SK-N-SH (cell line): ENCODE results near the gene AIFM3. TPM values are rescaled to one million over a fixed set of nuclear protein-coding genes. Genes with fewer than 3 reads are reported as not detected.

Experiments used
- CTCF ChIA-PET: fragments of 300-600, 350-600 bp; formaldehyde crosslinking; extraction: SDS; loops from one replicate; lab custom pipeline; 2021; lab: Yijun Ruan, JAX
- POLR2A ChIA-PET: fragments of 350-600 bp; sonication (Branson Sonifier 250); formaldehyde crosslinking; extraction: SDS; loops from one replicate; lab custom pipeline; 2020; ENCODE audit warnings: antibody characterized with exemption, inconsistent platforms; lab: Yijun Ruan, JAX
- DNase-seq: peaks from one replicate; pipeline ENCODE4 v3.0.0; 2012
- H2AFZ ChIP-seq: fragments of 200-600 bp; sonication (generic); 2 replicates; pipeline ENCODE4 v1.8.1; 2016; ENCODE audit warnings: antibody characterized with exemption, mild to moderate bottlenecking, low read depth
- H3F3A ChIP-seq: fragments of 200-600 bp; sonication (generic); replicated peaks from 2 replicates; pipeline ENCODE3; 2016; ENCODE audit warnings: antibody characterized with exemption, mild to moderate bottlenecking; ENCODE audit not compliant: insufficient read depth
- H3K27ac ChIP-seq, 2 experiments: fragments of 200-500 bp in 1 of 2; fragments of 200-600 bp in 1 of 2; sonication (Bioruptor generic) in 1 of 2; sonication (generic), shearing (Covaris generic) in 1 of 2; 2 replicates each; pipeline versions ENCODE4 v1.5.1 to v1.6.1; 2014 to 2016; ENCODE audit warnings: low read depth in 2 of 2, inconsistent platforms in 1 of 2, low read length in 1 of 2, mild to moderate bottlenecking in 1 of 2, mixed read lengths in 1 of 2
- H3K27me3 ChIP-seq: fragments of 200-600 bp; sonication (generic), shearing (Covaris generic); 2 replicates; pipeline ENCODE4 v1.6.1; 2016; ENCODE audit warnings: mixed run types; ENCODE audit not compliant: insufficient read depth
- H3K36me3 ChIP-seq, 2 experiments: fragments of 200-500 bp in 1 of 2; fragments of 200-600 bp in 1 of 2; sonication (Bioruptor generic) in 1 of 2; sonication (generic) in 1 of 2; replicated peaks in 1 of 2; 2 replicates each; pipeline versions ENCODE3 to v1.5.1; 2014 to 2016; ENCODE audit warnings: low read length in 1 of 2, mild to moderate bottlenecking in 1 of 2; ENCODE audit not compliant: insufficient read depth in 2 of 2, control insufficient read depth in 1 of 2
- H3K4me1 ChIP-seq, 2 experiments: fragments of 200-500 bp in 1 of 2; fragments of 200-600 bp in 1 of 2; sonication (Bioruptor generic) in 1 of 2; sonication (generic), shearing (Covaris generic) in 1 of 2; 2 replicates each; pipeline versions ENCODE4 v1.5.1 to v1.6.1; 2014 to 2016; ENCODE audit warnings: low read depth in 1 of 2, low read length in 1 of 2, mixed run types in 1 of 2; ENCODE audit not compliant: insufficient read depth in 2 of 2, control insufficient read depth in 1 of 2
- H3K4me2 ChIP-seq: fragments of 200-600 bp; sonication (generic), shearing (Covaris generic); 2 replicates; pipeline ENCODE4 v1.6.1; 2017; ENCODE audit warnings: mixed run types
- H3K4me3 ChIP-seq, 2 experiments: fragments of 200-500 bp in 1 of 2; fragments of 200-600 bp in 1 of 2; sonication (Bioruptor generic) in 1 of 2; sonication (generic), shearing (Covaris generic) in 1 of 2; 2 replicates each; pipeline versions ENCODE4 v1.5.1 to v1.8.1; 2014 to 2016; ENCODE audit warnings: low read depth in 2 of 2, inconsistent platforms in 1 of 2, low read length in 1 of 2, mild to moderate bottlenecking in 1 of 2, mixed read lengths in 1 of 2, moderate library complexity in 1 of 2
- H3K79me2 ChIP-seq: fragments of 200-600 bp; sonication (generic); 2 replicates; pipeline ENCODE4 v1.8.1; 2017; ENCODE audit warnings: mild to moderate bottlenecking; ENCODE audit not compliant: insufficient read depth
- H3K9ac ChIP-seq: fragments of 200-600 bp; sonication (generic); 2 replicates; pipeline ENCODE4 v1.6.1; 2017; ENCODE audit warnings: mixed run types
- H3K9me2 ChIP-seq: fragments of 200-600 bp; sonication (generic); 2 replicates; pipeline ENCODE4 v1.6.1; 2017; ENCODE audit warnings: mixed run types
- H3K9me3 ChIP-seq: fragments of 200-600 bp; sonication (generic); 2 replicates; pipeline ENCODE4 v1.6.1; 2017; ENCODE audit warnings: mixed run types, mild to moderate bottlenecking, moderate library complexity
- H4K20me1 ChIP-seq: fragments of 200-600 bp; sonication (generic); 2 replicates; pipeline ENCODE4 v1.6.1; 2017; ENCODE audit warnings: mild to moderate bottlenecking, mixed run types; ENCODE audit not compliant: insufficient read depth
- CTCF ChIP-seq: fragments of 200-600 bp; sonication (generic); IDR thresholded peaks from 2 replicates; pipeline ENCODE4 v1.6.1; 2017; ENCODE audit warnings: antibody characterized with exemption, mild to moderate bottlenecking, moderate library complexity
- EP300 ChIP-seq, 2 experiments: IDR thresholded peaks; 2 replicates each; pipeline versions ENCODE4 v1.4.0 to v1.6.1; 2012; ENCODE audit warnings: borderline replicate concordance in 1 of 2, low read depth in 1 of 2, low read length in 1 of 2
- FOSL2 ChIP-seq: IDR thresholded peaks from 2 replicates; pipeline ENCODE4 v1.4.0; 2012; ENCODE audit warnings: low read depth, mild to moderate bottlenecking, moderate library complexity, borderline replicate concordance
- FOXM1 ChIP-seq: IDR thresholded peaks from 2 replicates; pipeline ENCODE4 v1.4.0; 2012; ENCODE audit warnings: low read depth, mild to moderate bottlenecking
- GATA2 ChIP-seq: sonication (generic); formaldehyde crosslinking; IDR thresholded peaks from 2 replicates; pipeline ENCODE4 v1.5.0; 2020; ENCODE audit warnings: mild to moderate bottlenecking, missing genetic modification reagents
- JUND ChIP-seq: IDR thresholded peaks from 2 replicates; pipeline ENCODE4 v1.4.0; 2012
- MAX ChIP-seq: IDR thresholded peaks from 2 replicates; pipeline ENCODE4 v1.4.0; 2012; ENCODE audit warnings: low read depth
- MXI1 ChIP-seq: IDR thresholded peaks from 2 replicates; pipeline ENCODE4 v1.6.1; 2012; ENCODE audit warnings: mild to moderate bottlenecking, low read depth, low read length, improper control_type of control experiment
- NFIC ChIP-seq: IDR thresholded peaks from 2 replicates; pipeline ENCODE4 v1.4.0; 2012; ENCODE audit warnings: borderline replicate concordance
- NRF1 ChIP-seq: IDR thresholded peaks from 2 replicates; pipeline ENCODE4 v1.6.1; 2012; ENCODE audit warnings: low read depth, mild to moderate bottlenecking, low read length
- POLR2AphosphoS5 ChIP-seq: IDR thresholded peaks from 2 replicates; pipeline ENCODE4 v1.6.1; 2012; ENCODE audit warnings: low read depth, low read length
- RAD21 ChIP-seq: IDR thresholded peaks from 2 replicates; pipeline ENCODE4 v1.6.1; 2012; ENCODE audit warnings: mild to moderate bottlenecking, low read length
- RCOR1 ChIP-seq: fragments of 150-350 bp; IDR thresholded peaks from 2 replicates; pipeline ENCODE4 v1.6.1; 2017; ENCODE audit warnings: antibody characterized with exemption, low read length
- REST ChIP-seq: IDR thresholded peaks from 2 replicates; pipeline ENCODE4 v1.6.1; 2012; ENCODE audit warnings: mild to moderate bottlenecking, low read depth, low read length, moderate library complexity
- RFX5 ChIP-seq: IDR thresholded peaks from 2 replicates; pipeline ENCODE4 v1.6.1; 2012; ENCODE audit warnings: mild to moderate bottlenecking, improper control_type of control experiment, low read length
- SIN3A ChIP-seq: IDR thresholded peaks from 2 replicates; pipeline ENCODE4 v1.6.1; 2012; ENCODE audit warnings: low read depth, mild to moderate bottlenecking, low read length, moderate library complexity, borderline replicate concordance
- TCF12 ChIP-seq: IDR thresholded peaks from 2 replicates; pipeline ENCODE4 v1.4.0; 2012
- WGBS: methylation state at CpG from one replicate; pipeline ENCODE4 v1.1.6; 2017; ENCODE audit warnings: low lambda C conversion rate; 5-methylcytosine and 5-hydroxymethylcytosine counted together
- polyA plus RNA-seq, 3 experiments: library from polyadenylated mRNA; depleted of rRNA; stranded (reverse); fragments of >200 nt; gene quantifications; 2 replicates each; pipeline ENCODE4 v1.2.3, GENCODE V29; 2012

AIFM3 gene
- polyA plus RNA-seq, 1 of the 3 experiments (the other 2 are of a cell fraction) = 1.7 TPM

GRCh38 chr22:21016644-21017420, 49.8 kb downstream of the AIFM3 start:
- WGBS = 87% methylated on average over 12 of the region's 13 CpGs
- ChIA-PET POLR2A (no interaction called here), CTCF (interaction anchor here (0.6 to 1.1 kb wide), 2 partner anchors 25 to 31 kb away, joined by 3 read pairs; no protein-coding TSS in a partner anchor)

More at GRCh38 chr22:21016644-21017420, 49.8 kb downstream of the AIFM3 start:
- Histone ChIP-seq H3K9me2 (no peaks in the 10 kb centered on the region), H3K9ac (no peak overlapping the region), H3K4me1 (peaks cover 15 to 49% of the 10 kb centered on the region in 2 experiments; a peak in 3 of 4 replicates), H3K27ac (peak overlapping the region in 1 of 2 experiments; percentile 30; a peak in 1 of 4 replicates), H3K27me3 (no peaks in the 10 kb centered on the region), H3K79me2 (peaks cover 7% of the 10 kb centered on the region; the same call in 1 of the 2 replicates), H2AFZ (no peak overlapping the region), H3F3A (peaks cover 5% of the 10 kb centered on the region), H3K36me3 (no peaks in the 10 kb centered on the region), H3K9me3 (no peaks in the 10 kb centered on the region), H3K4me2 (no peak overlapping the region), H4K20me1 (no peaks in the 10 kb centered on the region), H3K4me3 (no peak overlapping the region)
- no peak for TF ChIP-seq JUND
- no peak for TF ChIP-seq FOSL2
- TF ChIP-seq MAX = no peak
- no peak for TF ChIP-seq SIN3A
- no peak for TF ChIP-seq EP300 (IDR thresholded peaks at IDR 0.05; ENCODE audit: borderline replicate concordance in 1 of 2, low read depth in 1 of 2, low read length in 1 of 2)
- TF ChIP-seq POLR2AphosphoS5 = no peak
- no peak for TF ChIP-seq NRF1
- TF ChIP-seq RCOR1 = no peak
- TF ChIP-seq TCF12 = no peak
- no peak for TF ChIP-seq REST
- no peak for TF ChIP-seq RAD21
- TF ChIP-seq GATA2 (CRISPR knock-in tag) = no peak
- no peak for TF ChIP-seq RFX5
- TF ChIP-seq FOXM1 = no peak
- no peak for TF ChIP-seq MXI1
- no peak for TF ChIP-seq NFIC
- no peak for TF ChIP-seq CTCF
- peak; percentile 16 for DNase-seq
